HG03354 (cell line): ENCODE results near the gene ERCC6L2.

Experiments
- ATAC-seq: cut with Tn5 transposase; IDR thresholded peaks from one replicate; pipeline ENCODE4 v1.9.1; 2021; ENCODE audit warnings: mild to moderate bottlenecking; ENCODE audit not compliant: unreplicated experiment, poor library complexity, severe bottlenecking

ERCC6L2 gene

GRCh38 chr9:95875305-95876137 lies at the start of gene ERCC6L2:
Gene ERCC6L2 (plus strand): TSS chr9:95875691. CDS start chr9:95876039, 348 bp downstream.
- ATAC-seq, result peak; percentile 93

- no peak for ATAC-seq
Measured at GRCh38 chr9:95826183-95826838, 49.2 kb upstream of the ERCC6L2 start.

GRCh38 chr9:95830768-95831167 lies 44.7 kb upstream of the ERCC6L2 start:
- ATAC-seq, result no peak

DNA sequence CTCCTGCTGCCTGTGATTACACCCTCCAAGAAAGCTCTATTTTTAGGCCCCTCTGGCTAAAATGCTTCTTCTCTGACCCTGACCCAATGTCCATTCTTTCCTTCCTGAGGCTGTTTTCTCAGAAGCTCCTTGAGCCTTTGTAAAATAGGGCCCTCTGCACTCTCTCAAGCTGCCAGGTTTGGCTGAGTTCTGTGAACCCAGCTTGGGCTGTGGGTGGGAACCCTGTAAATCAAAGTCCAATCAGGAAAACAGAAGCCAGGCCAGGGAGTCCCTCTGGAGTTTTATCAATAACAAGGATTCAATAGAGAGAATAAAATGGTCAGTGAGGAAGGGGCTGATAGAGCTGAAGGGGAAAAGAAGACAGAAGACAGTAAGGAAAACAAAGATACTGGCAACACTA lies 43.7 kb upstream of the ERCC6L2 start:
- ATAC-seq, result no peak

DNA sequence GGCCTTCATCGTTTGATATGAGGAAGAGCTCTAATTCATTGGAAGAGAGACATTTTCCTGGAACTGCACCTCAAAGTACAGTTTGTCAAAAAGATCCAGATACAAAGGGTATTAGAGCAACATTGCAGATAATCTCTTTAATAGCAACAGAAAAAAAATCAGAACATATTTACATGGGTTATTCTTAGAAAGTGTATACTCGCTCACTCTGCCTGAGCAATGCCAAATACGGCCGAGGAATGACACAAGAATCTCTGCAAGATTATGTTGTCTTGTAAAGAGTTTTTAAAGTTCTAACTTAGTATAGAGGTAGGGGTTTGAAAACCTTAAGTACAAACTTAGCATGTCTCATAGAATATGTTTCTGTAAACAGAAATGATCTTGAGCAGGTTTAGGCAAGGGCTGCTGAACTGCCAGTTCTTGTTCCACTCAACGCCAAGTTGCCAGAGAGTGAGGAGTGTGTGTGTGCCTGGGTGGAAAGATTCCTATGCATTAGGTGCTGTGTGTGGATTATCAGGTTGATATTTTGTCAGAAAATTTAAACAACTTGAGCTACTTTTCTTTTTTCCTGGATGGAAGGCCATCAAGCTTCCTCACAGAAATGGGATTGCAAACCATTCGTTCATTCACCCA lies 41.8 kb upstream of the ERCC6L2 start:
- no peak for ATAC-seq

- no peak for ATAC-seq
Measured at GRCh38 chr9:95834281-95834907, 41.1 kb upstream of the ERCC6L2 start.

DNA sequence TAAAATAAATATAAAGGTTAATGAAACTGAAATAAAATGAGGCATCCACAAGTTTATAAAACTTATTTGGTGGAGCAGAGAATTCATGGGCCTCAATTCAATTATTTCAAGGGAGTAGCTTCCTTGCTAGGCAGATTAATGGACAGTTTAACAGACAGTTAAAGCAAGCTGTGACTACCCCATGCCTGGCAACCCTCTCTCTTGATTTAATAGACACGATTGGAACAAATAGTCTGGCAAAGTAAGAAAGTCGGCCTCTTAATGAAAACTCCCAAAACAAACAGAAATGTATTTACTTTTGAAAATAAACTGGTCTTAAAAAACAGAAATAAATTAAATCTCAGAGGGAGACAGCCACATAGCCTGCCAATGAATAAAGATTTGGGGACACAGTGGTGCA lies 40.1 kb upstream of the ERCC6L2 start:
- no peak for ATAC-seq

DNA sequence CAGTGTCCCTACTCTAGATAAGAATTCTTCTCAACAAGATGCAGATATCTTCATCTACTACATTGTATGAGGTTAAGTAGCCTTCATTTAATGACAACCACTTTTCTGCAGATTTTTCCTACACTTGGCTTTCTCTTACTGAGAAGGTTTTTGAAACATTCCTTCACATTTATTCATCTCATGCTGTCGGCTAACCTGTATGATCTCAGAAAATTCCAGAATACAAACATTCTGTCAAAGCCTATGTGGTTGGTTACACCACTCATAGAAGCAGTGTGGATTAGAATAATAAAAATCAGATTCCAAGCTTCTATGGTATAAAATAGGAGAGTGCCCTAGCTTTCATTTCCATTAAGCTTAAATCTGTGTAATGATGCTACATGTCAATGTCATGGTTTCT lies 39.4 kb upstream of the ERCC6L2 start:
- no peak for ATAC-seq

GRCh38 chr9:95839012-95839411 lies 36.5 kb upstream of the ERCC6L2 start:
- no peak for ATAC-seq

DNA sequence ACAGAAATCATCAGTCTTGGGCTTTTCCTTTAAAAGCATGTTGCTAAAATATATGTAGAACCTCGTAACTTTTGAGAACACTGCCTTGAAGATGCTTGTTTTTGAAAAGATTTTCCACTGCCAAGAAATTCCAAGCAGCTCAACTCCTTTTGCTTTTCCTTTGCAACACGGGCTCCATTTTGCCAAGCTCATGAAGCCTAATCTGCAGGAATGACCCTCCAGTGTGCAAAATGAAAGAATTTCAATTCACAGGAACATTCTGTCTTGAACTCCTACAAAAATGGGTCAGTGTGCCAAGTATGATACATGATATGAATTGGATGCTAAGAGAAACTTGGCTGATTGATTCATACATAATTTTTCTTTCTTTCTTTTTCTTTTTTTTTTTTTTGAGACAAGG lies 35.4 kb upstream of the ERCC6L2 start:
- no peak for ATAC-seq

- no peak for ATAC-seq
Measured at GRCh38 chr9:95841377-95841776, 34.1 kb upstream of the ERCC6L2 start.

GRCh38 chr9:95845751-95846150 lies 29.7 kb upstream of the ERCC6L2 start:
- ATAC-seq, result no peak

GRCh38 chr9:95848764-95849163 lies 26.7 kb upstream of the ERCC6L2 start:
- ATAC-seq, result no peak

DNA sequence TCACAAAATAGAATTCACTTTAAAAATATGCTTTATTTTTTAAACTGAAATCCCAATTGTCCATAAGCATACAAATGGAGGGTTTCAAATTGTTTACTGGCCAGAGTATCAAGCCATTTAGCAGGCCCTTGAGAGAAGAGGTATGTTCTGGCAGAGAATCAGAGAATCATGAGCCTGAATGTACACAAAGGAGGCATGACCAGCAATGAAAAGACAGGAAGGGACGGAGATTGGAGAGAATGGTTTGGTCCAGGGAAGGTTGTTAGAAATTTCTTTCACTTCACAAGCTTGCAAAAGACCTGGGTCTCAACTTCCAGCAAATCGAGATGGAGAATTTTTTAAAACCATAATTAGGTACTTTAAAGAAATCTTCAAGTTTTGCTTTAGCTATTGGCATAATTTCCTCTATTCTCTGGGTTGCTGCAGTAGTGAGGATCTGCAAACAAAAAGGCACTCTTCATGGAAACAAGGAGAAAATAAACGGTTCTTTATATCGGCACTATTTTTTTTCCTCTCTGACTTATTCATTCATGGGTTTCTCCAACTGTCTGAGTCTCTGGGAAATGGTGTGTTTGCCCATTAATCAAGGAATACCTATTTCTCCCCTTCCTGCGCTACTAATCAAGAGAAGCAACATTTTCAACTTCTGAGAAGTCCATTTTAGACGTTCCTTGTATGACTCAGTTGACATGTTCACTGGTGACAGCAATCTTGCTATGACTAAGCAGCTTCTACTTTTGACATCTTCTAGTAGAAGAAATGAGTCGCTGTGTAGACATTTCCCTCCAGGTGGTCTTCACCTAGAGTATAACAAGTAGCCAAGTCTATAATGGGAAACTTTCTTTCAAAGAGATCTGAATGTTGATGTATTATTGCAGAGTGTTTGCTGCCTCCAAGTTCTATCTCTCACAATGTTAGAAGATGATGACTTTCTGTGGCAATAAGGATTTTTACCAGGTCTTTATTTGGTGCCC lies 23.1 kb upstream of the ERCC6L2 start:
- peak; percentile 98 for ATAC-seq

- no peak for ATAC-seq
Measured at GRCh38 chr9:95854386-95855020, 21.0 kb upstream of the ERCC6L2 start.

- no peak for ATAC-seq
Measured at GRCh38 chr9:95855961-95856360, 19.5 kb upstream of the ERCC6L2 start.

- no peak for ATAC-seq
Measured at GRCh38 chr9:95857124-95857523, 18.4 kb upstream of the ERCC6L2 start.

- no peak for ATAC-seq
Measured at GRCh38 chr9:95857896-95858295, 17.6 kb upstream of the ERCC6L2 start.

- no peak for ATAC-seq
Measured at GRCh38 chr9:95862343-95862742, 13.1 kb upstream of the ERCC6L2 start.
